Endometrial microvascular endothelial cells (primary cell): Measurements from ENCODE around the gene LCN6. TPM values are rescaled to one million over a fixed set of nuclear protein-coding genes. Genes with fewer than 3 reads are reported as not detected.
"Not testable (repeated sequence)": the region's sequence is repeated elsewhere in the genome, so short reads cannot be mapped to it uniquely, and the experiment has no call there.

ENCODE experiments used
- in situ Hi-C: cut with HindIII; loops from 2 replicates; pipeline ENCODE4 v1.10.0; 2017; ENCODE audit warnings: low sequenced_read_pairs, low pct_unique_long_range_greater_than_20kb; ENCODE audit errors: inconsistent ontology term
- total RNA-seq: library from RNA; depleted of rRNA; stranded (reverse); fragments of >200 nt; gene quantifications from one replicate; pipeline ENCODE4 v1.2.3, GENCODE V29; 2015; ENCODE audit errors: inconsistent ontology term

LCN6 gene
- total RNA-seq = not detected

- in situ Hi-C loops = no loop called here
These were observed at the start of gene LCN6 for GRCh38 chr9:136748201-136748600. Gene LCN6 (minus strand): TSS chr9:136748525. CDS start chr9:136748483, 42 bp downstream.

- in situ Hi-C loops = not testable (repeated sequence)
These were observed 48.5 kb upstream of the LCN6 start for GRCh38 chr9:136796775-136797347.

- in situ Hi-C loops = no loop called here
These were observed 48.0 kb upstream of the LCN6 start, which contains the start of gene CCDC183 for GRCh38 chr9:136796238-136796774. Gene CCDC183 (plus strand): TSS chr9:136796338. CDS start chr9:136796398, 60 bp downstream.

- in situ Hi-C loops = no loop called here
These were observed 46.6 kb upstream of the LCN6 start for GRCh38 chr9:136795000-136795348.

GRCh38 chr9:136794281-136794999 is 46.1 kb upstream of the LCN6 start:
- in situ Hi-C loops = no loop called here

- in situ Hi-C loops = no loop called here
These were observed 45.0 kb upstream of the LCN6 start for GRCh38 chr9:136793086-136793946.

- in situ Hi-C loops = no loop called here
These were observed 44.2 kb upstream of the LCN6 start for GRCh38 chr9:136792321-136793085.

GRCh38 chr9:136791516-136792276 is 43.4 kb upstream of the LCN6 start:
- in situ Hi-C loops = no loop called here

- in situ Hi-C loops = no loop called here
These were observed 42.6 kb upstream of the LCN6 start, which contains the start of gene TMEM141 for GRCh38 chr9:136790640-136791515. Gene TMEM141 (plus strand): TSS chr9:136791344. CDS start chr9:136791371, 27 bp downstream.

- in situ Hi-C loops = no loop called here
These were observed 41.2 kb upstream of the LCN6 start for GRCh38 chr9:136789523-136789937.

GRCh38 chr9:136788644-136789522 is 40.6 kb upstream of the LCN6 start:
- in situ Hi-C loops = not testable (repeated sequence)

GRCh38 chr9:136787690-136788400 is 39.5 kb upstream of the LCN6 start:
- in situ Hi-C loops = no loop called here

- in situ Hi-C loops = not testable (repeated sequence)
These were observed 38.7 kb upstream of the LCN6 start for GRCh38 chr9:136786983-136787382.

- in situ Hi-C loops = no loop called here
These were observed 38.1 kb upstream of the LCN6 start for GRCh38 chr9:136786451-136786850.

GRCh38 chr9:136785565-136786355 is 37.4 kb upstream of the LCN6 start:
- in situ Hi-C loops = not testable (repeated sequence)
